Measurements from ENCODE around the gene CCDC121.
A peak's percentile ranks its signal among the peaks of the same experiment; 100 is the strongest.

CCDC121 gene

DNA sequence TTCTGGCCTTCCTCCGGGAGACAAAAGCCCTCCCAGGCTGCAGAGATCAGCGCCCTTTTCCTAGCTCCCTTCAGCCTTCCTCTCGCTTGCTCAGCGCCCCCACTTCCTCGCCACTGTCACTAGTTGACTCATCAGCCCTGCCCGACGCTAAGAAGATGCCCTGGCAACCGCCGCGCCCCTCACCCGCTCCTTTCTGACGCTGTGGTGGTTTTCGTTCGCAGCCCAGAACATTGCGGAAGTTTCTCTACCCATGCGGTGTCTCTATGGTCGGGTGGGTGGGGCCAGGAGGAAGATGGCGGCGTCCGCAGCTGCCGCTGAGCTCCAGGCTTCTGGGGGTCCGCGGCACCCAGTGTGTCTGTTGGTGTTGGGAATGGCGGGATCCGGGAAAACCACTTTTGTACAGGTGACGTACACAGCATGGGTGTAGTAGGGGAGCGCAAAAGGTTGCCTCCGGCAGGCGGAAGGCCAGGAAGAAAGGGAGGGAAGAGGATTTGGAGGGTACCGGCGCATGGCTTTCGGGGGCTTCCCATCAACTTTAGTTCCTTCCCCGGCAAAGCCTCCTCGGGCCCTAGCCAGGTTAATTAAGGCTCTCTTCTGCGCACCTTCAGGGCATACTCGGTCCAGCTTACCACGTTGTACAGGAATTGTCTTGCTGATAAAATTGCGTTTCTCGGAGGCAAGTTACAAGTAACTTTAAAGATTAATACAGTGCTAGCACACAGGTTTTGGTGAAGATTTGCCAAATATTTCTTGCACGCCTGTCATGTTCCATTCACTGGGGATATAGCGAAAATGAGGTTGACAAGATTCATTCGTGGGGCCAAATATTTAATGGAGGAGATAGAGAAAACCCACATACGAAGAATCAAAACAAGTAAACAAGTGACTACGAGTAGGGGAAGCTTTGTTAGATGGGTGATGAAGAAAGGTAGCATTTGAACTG, at the start of gene CCDC121, which contains the start of gene GPN1:
Gene CCDC121 (minus strand): TSS at position 246 of the 943 bp plus-strand sequence. CDS start 1,213 bp downstream, outside the sequence.
Gene GPN1 (plus strand): TSS at position 284 of the 943 bp plus-strand sequence. CDS start 9 bp downstream, at position 293.
- peak; percentile 68 to 69 for DNase-seq (ENCODE audit: low read depth in 2 of 2)

- no peak for DNase-seq (ENCODE audit: low read depth in 2 of 2)
Observed at GRCh38 chr2:27672723-27673486, 44.1 kb upstream of the CCDC121 start.

GRCh38 chr2:27671235-27671634, 42.4 kb upstream of the CCDC121 start:
- no peak for DNase-seq (ENCODE audit: low read depth in 2 of 2)

DNA sequence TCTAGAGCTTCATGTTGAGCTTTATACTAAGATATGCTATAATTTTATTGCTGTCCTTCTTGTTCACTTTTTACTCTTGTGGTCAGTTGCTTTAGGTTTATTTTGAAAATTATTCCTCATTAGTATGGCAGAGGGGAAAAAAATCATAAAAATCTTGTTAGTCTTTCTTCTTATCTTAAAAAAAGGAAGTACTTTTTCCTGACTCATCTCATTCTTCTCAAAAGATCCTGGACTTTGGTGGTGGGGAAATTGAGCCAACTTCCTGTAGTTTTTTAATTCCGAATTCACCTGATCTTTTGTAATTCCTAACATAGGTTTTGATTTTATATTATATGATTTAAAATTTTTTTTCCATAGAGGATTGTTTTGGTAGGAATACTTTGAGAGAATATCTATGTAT, 38.6 kb upstream of the CCDC121 start:
- DNase-seq (ENCODE audit: low read depth in 2 of 2), result no peak

DNA sequence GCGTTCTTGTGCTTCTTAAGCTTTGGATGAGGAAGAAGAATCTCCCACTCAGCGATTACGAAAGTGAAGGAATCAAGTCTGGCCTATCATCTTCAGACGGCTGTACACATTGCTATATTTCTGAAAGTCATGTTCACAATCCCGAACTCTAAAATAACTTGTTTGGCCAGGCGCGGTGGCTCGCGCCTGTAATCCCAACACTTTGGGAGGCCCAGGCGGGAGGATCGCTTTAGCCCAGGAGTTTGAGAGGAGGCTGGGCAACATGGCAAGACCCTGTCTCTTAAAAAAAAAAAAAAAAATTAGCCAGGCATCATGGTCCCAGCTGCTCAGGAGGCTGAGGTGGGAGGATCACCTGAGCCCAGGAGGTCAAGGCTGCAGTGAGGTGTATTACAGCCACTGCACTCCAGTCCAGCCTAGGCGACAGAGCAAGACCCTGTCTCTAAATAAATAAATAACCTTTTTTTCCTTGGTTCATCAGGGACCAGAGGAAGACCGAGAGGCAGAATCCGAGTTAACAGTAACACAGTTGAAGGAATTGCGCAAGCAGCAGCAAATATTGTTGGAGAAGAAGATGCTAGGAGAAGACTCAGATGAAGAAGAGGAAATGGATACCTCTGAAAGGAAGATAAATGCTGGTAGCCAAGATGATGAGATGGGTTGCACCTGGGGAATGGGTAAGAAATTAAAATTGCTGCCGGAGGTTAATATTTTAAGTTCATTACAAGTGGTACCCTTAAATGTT, 36.0 kb upstream of the CCDC121 start:
- DNase-seq (ENCODE audit: low read depth in 2 of 2), result no peak

- no peak for DNase-seq (ENCODE audit: low read depth in 2 of 2)
Observed at GRCh38 chr2:27664154-27664574, 35.4 kb upstream of the CCDC121 start.

GRCh38 chr2:27663285-27664153, 34.7 kb upstream of the CCDC121 start, which contains the start of the genes SLC4A1AP and SUPT7L:
Gene SLC4A1AP (plus strand): TSS chr2:27663889. CDS start chr2:27663915, 26 bp downstream.
Gene SUPT7L (minus strand): TSS chr2:27663614. CDS start chr2:27662192, 1,422 bp downstream.
- DNase-seq (ENCODE audit: low read depth in 2 of 2), result peak; percentile 68 to 70

- DNase-seq (ENCODE audit: low read depth in 2 of 2), result no peak
Observed at GRCh38 chr2:27661371-27661770, 32.6 kb upstream of the CCDC121 start.

DNA sequence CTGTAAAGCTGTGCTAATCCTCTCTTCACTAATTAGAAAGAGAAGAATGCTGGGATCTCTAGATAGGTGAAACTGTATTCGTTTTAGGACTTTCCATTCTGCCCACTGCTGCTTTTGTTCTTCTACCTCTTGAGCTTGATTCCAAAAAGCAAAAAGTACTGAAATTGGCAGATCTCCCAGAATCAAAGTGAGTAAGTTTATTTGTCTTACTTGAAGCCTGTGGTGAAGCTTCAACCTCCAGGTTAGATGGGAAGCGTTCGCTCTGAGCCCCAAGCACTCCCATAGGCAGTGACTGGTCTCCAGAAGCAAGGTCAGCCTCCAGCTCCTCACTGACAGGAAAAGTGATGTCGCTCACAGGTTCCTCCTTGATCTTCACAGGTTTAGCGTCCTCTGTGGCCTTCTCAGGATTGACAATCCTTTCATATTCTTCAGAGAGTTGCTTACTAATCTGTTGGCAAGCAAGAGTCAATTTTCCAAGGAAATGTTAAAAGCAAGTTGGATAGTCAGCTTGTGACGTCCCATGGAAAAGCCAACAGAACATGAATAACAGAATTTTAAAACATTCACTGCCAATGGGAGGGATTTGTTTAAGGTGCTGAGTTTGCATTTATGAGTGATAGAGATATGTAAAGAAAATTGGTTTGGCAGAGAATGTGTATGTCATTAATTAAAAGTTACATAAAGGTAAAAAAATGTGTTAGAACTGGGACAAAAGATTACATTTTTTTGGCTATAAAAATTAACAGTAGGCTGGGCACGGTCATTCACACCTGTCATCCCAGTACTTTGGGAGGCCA, 26.5 kb upstream of the CCDC121 start:
- DNase-seq (ENCODE audit: low read depth in 2 of 2), result no peak

GRCh38 chr2:27653397-27653796, 24.6 kb upstream of the CCDC121 start:
- no peak for DNase-seq (ENCODE audit: low read depth in 2 of 2)

GRCh38 chr2:27652790-27653189, 24.0 kb upstream of the CCDC121 start:
- no peak for DNase-seq (ENCODE audit: low read depth in 2 of 2)

DNA sequence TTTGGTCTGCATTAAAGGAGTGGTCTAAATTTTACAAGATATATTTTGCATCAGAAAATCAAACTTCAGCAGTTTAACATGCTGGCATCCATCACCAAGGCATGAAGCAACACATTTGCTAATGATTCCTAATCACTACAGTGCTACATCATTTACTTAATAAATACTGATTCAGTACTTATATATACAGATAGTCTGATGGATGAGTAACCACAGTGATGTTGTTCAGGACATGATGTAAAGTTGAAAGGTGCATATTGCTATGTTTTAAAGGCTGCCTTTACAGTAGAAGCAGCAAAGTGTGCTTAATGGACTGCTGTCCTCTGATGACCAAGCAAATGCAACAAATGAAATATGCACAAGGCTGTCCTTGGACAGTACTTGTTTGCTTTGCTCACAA, 23.5 kb upstream of the CCDC121 start:
- no peak for DNase-seq (ENCODE audit: low read depth in 2 of 2)

- DNase-seq (ENCODE audit: low read depth in 2 of 2), result no peak
Observed at GRCh38 chr2:27651056-27651455, 22.2 kb upstream of the CCDC121 start.

- no peak for DNase-seq (ENCODE audit: low read depth in 2 of 2)
Observed at GRCh38 chr2:27647737-27648136, 18.9 kb upstream of the CCDC121 start.

- no peak for DNase-seq (ENCODE audit: low read depth in 2 of 2)
Observed at GRCh38 chr2:27647289-27647688, 18.5 kb upstream of the CCDC121 start.

GRCh38 chr2:27645197-27645596, 16.4 kb upstream of the CCDC121 start:
- DNase-seq (ENCODE audit: low read depth in 2 of 2), result no peak

DNA sequence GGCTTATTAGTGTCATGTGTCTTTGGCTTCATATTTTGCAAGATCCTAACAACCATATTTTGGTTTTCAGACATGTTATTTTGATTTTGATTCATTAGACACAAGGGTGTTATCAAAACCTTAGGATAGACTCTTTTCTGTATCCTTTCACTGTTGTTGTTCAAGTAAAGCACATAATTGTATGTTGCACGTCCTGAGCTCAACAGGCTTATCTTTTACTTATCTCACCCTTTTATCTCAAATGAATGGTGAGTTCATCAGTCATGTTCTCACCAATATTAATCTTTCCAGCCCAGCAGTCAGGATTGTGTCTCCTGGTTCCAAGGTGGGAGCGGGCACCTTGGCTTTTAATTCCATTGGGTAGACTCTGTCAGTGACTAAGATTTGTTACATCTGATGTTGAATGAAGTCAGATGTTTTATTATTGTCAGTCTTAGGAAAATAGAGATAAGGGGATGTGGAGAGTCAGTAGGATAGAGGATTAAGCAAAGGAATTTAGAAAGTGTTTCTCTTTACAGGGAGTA, 12.0 kb upstream of the CCDC121 start:
- DNase-seq (ENCODE audit: low read depth in 2 of 2), result no peak

- peak; percentile 87 to 88 for DNase-seq (ENCODE audit: low read depth in 2 of 2)
Observed at GRCh38 chr2:27638709-27639108, 9.9 kb upstream of the CCDC121 start.

- DNase-seq (ENCODE audit: low read depth in 2 of 2), result peak; percentile 66 to 69
Observed at GRCh38 chr2:27638037-27638637, 9.3 kb upstream of the CCDC121 start.
